GM12864 (cell line): ENCODE measurements around the gene PLBD1.

Source experiments
- DNase-seq: peaks from one replicate; pipeline ENCODE4 v3.0.0-alpha.2; 2011; ENCODE audit warnings: low read depth
- H3K4me3 ChIP-seq: 2 replicates; pipeline ENCODE4 v1.5.1; 2011; ENCODE audit warnings: mild to moderate bottlenecking, low read depth, low read length, control low read depth
- CTCF ChIP-seq: IDR thresholded peaks from 2 replicates; pipeline ENCODE4 v1.5.1; 2011; ENCODE audit warnings: low read depth, mild to moderate bottlenecking, moderate library complexity, low read length, control low read depth, inconsistent platforms; ENCODE audit errors: missing control alignments

Gene PLBD1

GRCh38 chr12:14540801-14541462 is 26.8 kb downstream of the PLBD1 start:
- TF ChIP-seq CTCF, result no peak
- H3K4me3 ChIP-seq, result no peak overlapping the region
- DNase-seq, result no peak

GRCh38 chr12:14537088-14537487 is 30.6 kb downstream of the PLBD1 start:
- TF ChIP-seq CTCF, result no peak
- DNase-seq, result no peak
- no peak overlapping the region for H3K4me3 ChIP-seq

- no peak for TF ChIP-seq CTCF
- no peak overlapping the region for H3K4me3 ChIP-seq
- DNase-seq, result no peak
Measured at GRCh38 chr12:14532152-14532551, 35.5 kb downstream of the PLBD1 start.

- no peak overlapping the region for H3K4me3 ChIP-seq
- TF ChIP-seq CTCF, result no peak
- DNase-seq, result no peak
Measured at GRCh38 chr12:14525964-14526363, 41.7 kb downstream of the PLBD1 start.

- no peak for TF ChIP-seq CTCF
- H3K4me3 ChIP-seq, result no peak overlapping the region
- DNase-seq, result no peak
Measured at GRCh38 chr12:14521822-14522221, 45.9 kb downstream of the PLBD1 start.

GRCh38 chr12:14514946-14515345 is 52.7 kb downstream of the PLBD1 start:
- DNase-seq, result no peak
- H3K4me3 ChIP-seq, result no peak overlapping the region
- TF ChIP-seq CTCF, result no peak

- peak; percentile 35 for TF ChIP-seq CTCF
- DNase-seq, result peak; percentile 24
Measured at GRCh38 chr12:14514154-14514842, 53.4 kb downstream of the PLBD1 start.

More at GRCh38 chr12:14514154-14514842, 53.4 kb downstream of the PLBD1 start:
- no peak overlapping the region for H3K4me3 ChIP-seq
